ENCODE measurements around the gene CHST1. TPM values are rescaled to one million over a fixed set of nuclear protein-coding genes. Genes with fewer than 3 reads are reported as not detected.

Gene CHST1
- total RNA-seq, 1 experiment from 2014 or later = not detected

- DNase-seq (ENCODE audit: extremely low read depth, low read depth) = no peak
Measured at GRCh38 chr11:45648931-45649330, 16.5 kb downstream of the CHST1 start.

GRCh38 chr11:45647786-45648185, 17.6 kb downstream of the CHST1 start:
- no peak for DNase-seq (ENCODE audit: extremely low read depth, low read depth)

GRCh38 chr11:45647329-45647728, 18.1 kb downstream of the CHST1 start:
- DNase-seq (ENCODE audit: extremely low read depth, low read depth) = no peak

GRCh38 chr11:45646275-45646927, 19.0 kb downstream of the CHST1 start:
- no peak for DNase-seq (ENCODE audit: extremely low read depth, low read depth)

- DNase-seq (ENCODE audit: extremely low read depth, low read depth) = no peak
Measured at GRCh38 chr11:45644981-45645889, 20.2 kb downstream of the CHST1 start.

- no peak for DNase-seq (ENCODE audit: extremely low read depth, low read depth)
Measured at GRCh38 chr11:45643598-45644260, 21.7 kb downstream of the CHST1 start.

GRCh38 chr11:45641961-45642360, 23.5 kb downstream of the CHST1 start:
- DNase-seq (ENCODE audit: extremely low read depth, low read depth) = no peak

- no peak for DNase-seq (ENCODE audit: extremely low read depth, low read depth)
Measured at GRCh38 chr11:45638051-45638450, 27.4 kb downstream of the CHST1 start.

GRCh38 chr11:45635907-45636306, 29.5 kb downstream of the CHST1 start:
- no peak for DNase-seq (ENCODE audit: extremely low read depth, low read depth)

- DNase-seq (ENCODE audit: extremely low read depth, low read depth) = no peak
Measured at GRCh38 chr11:45625611-45626010, 39.8 kb downstream of the CHST1 start.

GRCh38 chr11:45624095-45624494, 41.3 kb downstream of the CHST1 start:
- no peak for DNase-seq (ENCODE audit: extremely low read depth, low read depth)

- no peak for DNase-seq (ENCODE audit: extremely low read depth, low read depth)
Measured at GRCh38 chr11:45622861-45623260, 42.6 kb downstream of the CHST1 start.

- no peak for DNase-seq (ENCODE audit: extremely low read depth, low read depth)
Measured at GRCh38 chr11:45622283-45622682, 43.1 kb downstream of the CHST1 start.

- DNase-seq (ENCODE audit: extremely low read depth, low read depth) = no peak
Measured at GRCh38 chr11:45621588-45621987, 43.8 kb downstream of the CHST1 start.

GRCh38 chr11:45620243-45620642, 45.2 kb downstream of the CHST1 start:
- no peak for DNase-seq (ENCODE audit: extremely low read depth, low read depth)

- no peak for DNase-seq (ENCODE audit: extremely low read depth, low read depth)
Measured at GRCh38 chr11:45618897-45619296, 46.5 kb downstream of the CHST1 start.

GRCh38 chr11:45617871-45618601, 47.4 kb downstream of the CHST1 start:
- DNase-seq (ENCODE audit: extremely low read depth, low read depth) = no peak

- no peak for DNase-seq (ENCODE audit: extremely low read depth, low read depth)
Measured at GRCh38 chr11:45616802-45617549, 48.4 kb downstream of the CHST1 start.

- no peak for DNase-seq (ENCODE audit: extremely low read depth, low read depth)
Measured at GRCh38 chr11:45615182-45615792, 50.1 kb downstream of the CHST1 start.
